Cardiac fibroblast (primary cell): ENCODE measurements around the gene RPH3AL.
"Not testable (repeated sequence)": the region's sequence is repeated elsewhere in the genome, so short reads cannot be mapped to it uniquely, and the experiment has no call there.

Experiments used
- DNase-seq, 2 donors: peaks; one replicate each; pipeline versions ENCODE4 v3.0.0 to v3.0.0-alpha.2; 2010; ENCODE audit warnings: low read depth in 2 of 2
- H3K4me3 ChIP-seq, 2 donors: replicated peaks in 1 of 2; 1 replicate in 1 of 2; 2 replicates in 1 of 2; pipeline ENCODE4 v1.5.1; 2011; ENCODE audit warnings: low read depth in 2 of 2, low read length in 2 of 2, mild to moderate bottlenecking in 2 of 2, moderate library complexity in 1 of 2
- TF ChIP-seq, protein P1 (sequence below): IDR thresholded peaks from one replicate; pipeline ENCODE4 v1.5.1; 2011; ENCODE audit warnings: low read depth, mild to moderate bottlenecking, low read length, inconsistent platforms

RPH3AL gene

GRCh38 chr17:205148-205669 is 147.4 kb downstream of the RPH3AL start:
- no peak for DNase-seq
- TF ChIP-seq, protein P1, sequence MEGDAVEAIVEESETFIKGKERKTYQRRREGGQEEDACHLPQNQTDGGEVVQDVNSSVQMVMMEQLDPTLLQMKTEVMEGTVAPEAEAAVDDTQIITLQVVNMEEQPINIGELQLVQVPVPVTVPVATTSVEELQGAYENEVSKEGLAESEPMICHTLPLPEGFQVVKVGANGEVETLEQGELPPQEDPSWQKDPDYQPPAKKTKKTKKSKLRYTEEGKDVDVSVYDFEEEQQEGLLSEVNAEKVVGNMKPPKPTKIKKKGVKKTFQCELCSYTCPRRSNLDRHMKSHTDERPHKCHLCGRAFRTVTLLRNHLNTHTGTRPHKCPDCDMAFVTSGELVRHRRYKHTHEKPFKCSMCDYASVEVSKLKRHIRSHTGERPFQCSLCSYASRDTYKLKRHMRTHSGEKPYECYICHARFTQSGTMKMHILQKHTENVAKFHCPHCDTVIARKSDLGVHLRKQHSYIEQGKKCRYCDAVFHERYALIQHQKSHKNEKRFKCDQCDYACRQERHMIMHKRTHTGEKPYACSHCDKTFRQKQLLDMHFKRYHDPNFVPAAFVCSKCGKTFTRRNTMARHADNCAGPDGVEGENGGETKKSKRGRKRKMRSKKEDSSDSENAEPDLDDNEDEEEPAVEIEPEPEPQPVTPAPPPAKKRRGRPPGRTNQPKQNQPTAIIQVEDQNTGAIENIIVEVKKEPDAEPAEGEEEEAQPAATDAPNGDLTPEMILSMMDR: no peak
- H3K4me3 ChIP-seq: no peak overlapping the region

GRCh38 chr17:204427-205147 is 148.0 kb downstream of the RPH3AL start:
- no peak for DNase-seq
- TF ChIP-seq, protein P1: no peak
- H3K4me3 ChIP-seq: no peak overlapping the region

DNA sequence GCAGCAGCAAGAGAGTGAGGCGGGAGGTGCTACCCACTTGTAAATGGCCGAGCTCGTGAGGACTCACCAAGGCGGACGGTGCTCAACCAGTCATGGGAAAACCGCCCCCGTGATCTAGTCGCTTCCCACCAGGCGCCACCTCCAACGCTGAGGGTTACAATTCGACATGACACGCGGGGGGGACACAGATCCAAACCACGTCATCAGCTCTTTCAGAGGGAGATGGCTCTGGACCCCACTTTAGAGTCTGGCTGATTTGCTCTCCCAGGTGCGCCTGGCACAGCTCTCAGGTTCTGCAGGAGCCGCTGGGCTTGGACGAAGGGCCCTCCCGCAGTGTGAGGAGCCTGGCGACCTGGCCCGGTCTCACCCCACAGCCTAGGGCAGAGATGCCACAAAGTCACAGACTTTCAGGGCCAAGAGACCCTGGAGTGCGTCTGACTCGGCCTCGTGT is 150.1 kb downstream of the RPH3AL start:
- no peak overlapping the region for H3K4me3 ChIP-seq
- TF ChIP-seq, protein P1: no peak
- no peak for DNase-seq

DNA sequence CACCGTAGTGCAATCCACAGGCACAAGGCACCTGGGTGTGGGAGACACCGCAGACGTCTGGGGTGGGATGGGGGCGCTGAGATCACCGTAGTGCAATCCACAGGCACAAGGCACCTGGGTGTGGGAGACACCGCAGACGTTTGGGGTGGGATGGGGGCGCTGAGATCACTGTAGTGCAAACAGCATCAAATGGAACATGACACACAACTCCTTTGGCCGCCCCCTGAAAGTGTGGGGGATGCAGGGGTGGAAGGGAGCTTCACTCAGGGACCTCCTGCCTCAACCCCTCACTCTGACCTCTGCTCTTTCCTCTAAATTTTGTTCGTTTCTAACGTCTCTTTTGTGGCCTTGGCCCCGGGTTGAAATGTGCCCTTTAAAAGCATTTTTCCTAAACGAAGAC is 150.9 kb downstream of the RPH3AL start:
- not testable (repeated sequence) for H3K4me3 ChIP-seq

GRCh38 chr17:201257-201656 is 151.3 kb downstream of the RPH3AL start:
- H3K4me3 ChIP-seq: not testable (repeated sequence)

More for the DNA sequence above, 150.9 kb downstream of the RPH3AL start:
- not testable (repeated sequence) for DNase-seq

GRCh38 chr17:200586-200985 is 152.0 kb downstream of the RPH3AL start:
- no peak overlapping the region for H3K4me3 ChIP-seq
- no peak for DNase-seq
- TF ChIP-seq, protein P1: no peak

More at GRCh38 chr17:201257-201656, 151.3 kb downstream of the RPH3AL start:
- not testable (repeated sequence) for DNase-seq

DNA sequence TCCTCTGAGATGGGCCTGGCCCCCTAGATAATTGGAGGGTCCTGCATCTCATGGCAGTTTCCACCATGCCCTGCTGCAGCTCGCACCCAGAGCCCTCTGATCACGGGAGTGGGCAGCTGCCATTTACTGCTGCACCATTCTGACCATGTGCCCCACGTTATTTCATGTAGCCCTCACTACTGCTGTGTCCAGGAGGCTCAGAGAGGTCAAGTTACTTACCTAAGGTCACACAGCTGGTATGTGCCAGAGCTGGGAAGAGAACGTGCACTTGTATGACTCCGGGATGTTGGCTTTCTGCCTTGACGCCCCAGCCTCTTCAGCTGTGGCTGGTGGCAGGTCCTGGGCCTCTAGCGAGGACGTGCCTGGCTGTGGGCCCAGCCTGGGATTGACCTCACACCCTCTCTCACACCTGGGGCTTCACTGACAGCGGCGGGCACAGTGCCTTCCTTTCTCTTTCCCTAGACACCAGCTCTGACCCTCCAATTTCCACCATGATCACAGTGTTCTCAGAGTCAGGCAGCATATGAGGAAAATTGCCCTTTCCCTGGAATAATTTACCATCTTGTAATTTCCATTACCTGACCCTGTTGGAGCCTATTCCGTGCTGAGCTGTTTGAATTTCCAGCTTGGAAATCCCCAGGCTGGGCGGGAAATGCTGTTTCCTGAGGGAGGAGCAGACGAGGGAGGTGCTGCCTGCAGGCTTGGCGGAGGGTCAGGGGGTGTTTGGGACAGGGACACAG is 152.6 kb downstream of the RPH3AL start:
- no peak overlapping the region for H3K4me3 ChIP-seq
- DNase-seq: peak in 1 of 2 donors; percentile 10
- TF ChIP-seq, protein P1: no peak
